GM21526 (cell line): ENCODE measurements around the gene RHBDF2.

Experiments used
- ATAC-seq: cut with Tn5 transposase; IDR thresholded peaks from one replicate; pipeline ENCODE4 v1.9.1; 2021; ENCODE audit warnings: moderate library complexity; ENCODE audit not compliant: unreplicated experiment, low FRiP score

RHBDF2 gene

GRCh38 chr17:76501018-76501826, at the start of gene RHBDF2:
Gene RHBDF2 (minus strand): TSS chr17:76501423. CDS start chr17:76481524, 19,899 bp downstream.
- peak; percentile 56 for ATAC-seq

GRCh38 chr17:76549539-76549938, 48.3 kb upstream of the RHBDF2 start:
- ATAC-seq: no peak

GRCh38 chr17:76549215-76549518, 47.9 kb upstream of the RHBDF2 start:
- ATAC-seq: no peak

- no peak for ATAC-seq
Observed at GRCh38 chr17:76548378-76549214, 47.4 kb upstream of the RHBDF2 start.

- no peak for ATAC-seq
Observed at GRCh38 chr17:76547642-76548202, 46.5 kb upstream of the RHBDF2 start.

DNA sequence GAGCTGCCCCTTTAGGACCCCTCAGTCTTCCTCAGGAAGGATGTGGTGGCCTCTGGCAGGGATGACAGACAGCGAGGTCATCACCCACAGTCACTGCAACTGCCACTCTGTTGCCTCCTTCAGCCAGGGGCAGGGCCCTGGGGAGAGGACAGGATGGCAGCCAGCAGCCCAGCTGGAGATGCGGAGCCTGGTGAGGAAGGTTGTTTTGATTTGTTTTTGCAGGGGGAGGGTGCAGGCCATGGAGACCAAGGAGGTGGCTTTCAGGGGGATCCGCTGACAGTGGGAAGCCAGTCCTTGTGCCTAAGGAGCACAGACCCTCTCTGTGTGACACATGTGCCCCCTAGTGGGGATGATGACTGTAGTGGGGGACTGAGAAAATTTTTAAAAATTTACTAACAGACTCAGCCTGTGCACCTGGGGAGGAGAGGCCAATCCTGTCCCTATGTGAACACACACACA, 46.0 kb upstream of the RHBDF2 start:
- no peak for ATAC-seq

GRCh38 chr17:76546556-76547182, 45.4 kb upstream of the RHBDF2 start:
- no peak for ATAC-seq

GRCh38 chr17:76545918-76546555, 44.8 kb upstream of the RHBDF2 start:
- no peak for ATAC-seq

GRCh38 chr17:76544546-76545365, 43.5 kb upstream of the RHBDF2 start:
- ATAC-seq: no peak

- no peak for ATAC-seq
Observed at GRCh38 chr17:76543826-76544545, 42.8 kb upstream of the RHBDF2 start.

DNA sequence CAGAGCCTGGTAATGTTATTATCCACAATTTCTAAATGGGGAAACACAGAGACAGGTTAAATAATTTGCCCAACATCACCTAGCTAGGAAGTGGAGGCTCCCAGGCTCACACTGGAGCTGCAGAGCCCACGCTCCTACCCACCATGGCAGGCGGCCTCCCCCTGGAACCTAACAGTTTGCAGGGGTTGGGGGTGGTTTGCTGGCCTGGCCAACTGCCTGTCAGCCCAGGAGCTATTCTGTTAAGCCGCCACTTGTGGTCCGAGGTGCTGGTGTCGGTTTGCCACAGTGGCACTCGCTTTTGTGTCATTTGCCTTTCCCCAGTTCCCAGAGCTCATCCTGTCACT, 42.2 kb upstream of the RHBDF2 start:
- no peak for ATAC-seq

- ATAC-seq: no peak
Observed at GRCh38 chr17:76542984-76543383, 41.8 kb upstream of the RHBDF2 start.

- ATAC-seq: no peak
Observed at GRCh38 chr17:76542566-76542971, 41.3 kb upstream of the RHBDF2 start.

GRCh38 chr17:76541739-76542454, 40.7 kb upstream of the RHBDF2 start:
- no peak for ATAC-seq

- no peak for ATAC-seq
Observed at GRCh38 chr17:76540381-76541300, 39.4 kb upstream of the RHBDF2 start.

GRCh38 chr17:76539631-76540271, 38.5 kb upstream of the RHBDF2 start, which contains the start of gene PRCD:
Gene PRCD (plus strand): TSS chr17:76540044. CDS start chr17:76540142, 98 bp downstream.
- ATAC-seq: no peak
